Erythroblast (primary cell): ENCODE results near the gene SPON1.

Experiments used
- GATA1 ChIP-seq: IDR thresholded peaks from 2 replicates; pipeline ENCODE4 v1.6.1; 2011; ENCODE audit warnings: low read depth, mild to moderate bottlenecking, control low read depth, low read length, moderate library complexity
- POLR2A ChIP-seq: IDR thresholded peaks from 2 replicates; pipeline ENCODE4 v1.6.1; 2011; ENCODE audit warnings: mild to moderate bottlenecking, low read length

DNA sequence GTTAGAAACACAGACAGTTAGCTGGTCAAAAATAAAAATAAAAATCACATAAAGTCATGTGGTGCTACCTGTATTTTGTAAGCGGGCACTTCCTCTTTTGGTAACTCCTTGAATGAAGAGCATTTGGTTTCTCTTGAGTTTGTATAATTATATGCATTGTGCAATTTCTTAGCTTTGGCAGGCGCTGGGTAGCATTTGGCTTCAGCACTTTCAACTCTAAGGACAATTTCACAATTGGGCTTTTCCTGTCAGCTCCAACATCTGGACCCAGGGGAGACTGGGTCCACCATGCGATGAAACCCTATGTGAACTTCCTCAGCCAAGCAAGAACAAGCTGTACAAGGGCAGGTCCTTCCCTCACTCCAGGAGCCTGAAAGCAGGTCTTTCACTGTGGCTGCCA, 227.4 kb downstream of the SPON1 start:
- no peak for TF ChIP-seq POLR2A
- no peak for TF ChIP-seq GATA1
